Natural killer cell (primary cell): ENCODE data around the gene GALNT7. TPM values are rescaled to one million over a fixed set of nuclear protein-coding genes. Genes with fewer than 3 reads are reported as not detected.

Experiments
- ATAC-seq, 3 donors: fragments of 150-1000 bp in 2 of 3; fragments of 200-7000 bp in 1 of 3; cut with Tn5 transposase; 1 replicate in 1 of 3; 2 replicates in 2 of 3; pipeline ENCODE4 v1.10.0; 2021; ENCODE audit warnings: mild to moderate bottlenecking in 2 of 3, moderate library complexity in 2 of 3
- DNase-seq, 2 donors: peaks; one replicate each; pipeline versions ENCODE4 v3.0.0 to v3.0.0-alpha.2; 2013 to 2021; ENCODE audit warnings: mixed read lengths in 1 of 2
- H3K27ac ChIP-seq: one replicate; pipeline ENCODE4 v1.5.1; 2013; ENCODE audit warnings: mild to moderate bottlenecking, low read length
- H3K27me3 ChIP-seq: one replicate; pipeline ENCODE4 v1.6.1; 2013; ENCODE audit warnings: low read length; ENCODE audit not compliant: control insufficient read depth, insufficient read depth
- H3K36me3 ChIP-seq: one replicate; pipeline ENCODE4 v1.6.1; 2013; ENCODE audit warnings: low read length; ENCODE audit not compliant: control insufficient read depth, insufficient read depth
- H3K4me1 ChIP-seq: one replicate; pipeline ENCODE4 v1.6.1; 2013; ENCODE audit warnings: low read length; ENCODE audit not compliant: control insufficient read depth, insufficient read depth
- H3K4me3 ChIP-seq: one replicate; pipeline ENCODE4 v1.5.1; 2013; ENCODE audit warnings: low read length
- H3K9me3 ChIP-seq: one replicate; pipeline ENCODE4 v1.6.1; 2013; ENCODE audit warnings: low read length; ENCODE audit not compliant: control insufficient read depth, insufficient read depth
- H3K27ac Mint-ChIP-seq, 2 donors: one replicate each; pipeline ENCODE4 v1.8.0; 2022; ENCODE audit warnings: mild to moderate bottlenecking in 2 of 2, mixed read lengths in 2 of 2, moderate library complexity in 1 of 2
- H3K27me3 Mint-ChIP-seq, 2 donors: one replicate each; pipeline ENCODE4 v1.8.0; 2022; ENCODE audit warnings: low read depth in 2 of 2, mixed read lengths in 2 of 2
- H3K36me3 Mint-ChIP-seq: one replicate; pipeline ENCODE4 v1.8.0; 2022; ENCODE audit warnings: mixed read lengths
- H3K4me1 Mint-ChIP-seq, 2 donors: one replicate each; pipeline ENCODE4 v1.8.0; 2022; ENCODE audit warnings: mixed read lengths in 2 of 2
- H3K4me3 Mint-ChIP-seq: one replicate; pipeline ENCODE4 v1.8.0; 2022; ENCODE audit warnings: mild to moderate bottlenecking, moderate library complexity, mixed read lengths
- H3K9me3 Mint-ChIP-seq, 2 donors: one replicate each; pipeline ENCODE4 v1.8.0; 2022; ENCODE audit warnings: mixed read lengths in 2 of 2
- WGBS: methylation state at CpG from one replicate; pipeline ENCODE4 v1.1.7; 2013; ENCODE audit warnings: missing lambda C conversion rate; ENCODE audit not compliant: insufficient coverage; 5-methylcytosine and 5-hydroxymethylcytosine counted together
- intact Hi-C: fragments of 100-400 bp; cut with micrococcal nuclease; formaldehyde crosslinking; loops from one replicate; pipeline ENCODE4 v1.14.2; 2022
- total RNA-seq, 4 donors: library from RNA; stranded (reverse); fragments of 120-200 nt in 1 of 4; gene quantifications; one replicate each; pipeline versions ENCODE4 v1.2.3 to v1.2.4, GENCODE V29; 2013 to 2022
- TF ChIP-seq, protein P1 (sequence below): fragments of 200-600 bp; IDR thresholded peaks from one replicate; pipeline ENCODE4 v1.8.0; 2022; ENCODE audit warnings: antibody characterized with exemption

The GALNT7 gene
- total RNA-seq, 3 donors from 2014 or later (not counting 1 experiment from before 2014, with no cell fraction given): 10.9 to 20.8 (median 15.6) TPM

DNA sequence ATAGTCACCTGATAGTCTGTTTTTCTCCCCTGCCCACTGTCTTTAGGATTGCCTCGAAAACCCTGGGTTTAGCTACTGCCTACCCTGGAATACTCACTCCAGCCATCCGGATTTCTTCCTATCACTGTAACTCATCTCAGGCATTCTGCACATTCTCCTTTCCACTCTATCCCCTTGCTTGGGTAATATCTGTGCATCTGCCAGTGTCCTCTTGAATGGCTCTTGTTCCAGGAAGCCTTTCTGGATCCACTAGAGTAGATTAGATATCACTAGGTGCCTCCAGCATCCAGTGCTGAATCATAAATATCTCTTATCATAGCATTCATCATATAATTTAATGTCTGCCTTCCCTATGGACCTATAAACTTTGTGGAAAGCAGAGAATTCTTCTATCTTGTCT lies 17.1 kb upstream of the GALNT7 start:
- ATAC-seq (no peak), DNase-seq (no peak)
- intact Hi-C loops: no loop called here
- Histone ChIP-seq H3K4me1 (no peaks in the 10 kb centered on the region), H3K4me3 (no peak overlapping the region), H3K27ac (no peak overlapping the region), H3K9me3 (no peaks in the 10 kb centered on the region), H3K27me3 (no peaks in the 10 kb centered on the region), H3K36me3 (no peaks in the 10 kb centered on the region)
- Mint-ChIP-seq H3K27ac (no peak overlapping the region), H3K4me3 (no peak overlapping the region), H3K27me3 (no peaks in the 10 kb centered on the region), H3K4me1 (no peaks in the 10 kb centered on the region), H3K36me3 (no peaks in the 10 kb centered on the region), H3K9me3 (no peaks in the 10 kb centered on the region)
- TF ChIP-seq, protein P1, sequence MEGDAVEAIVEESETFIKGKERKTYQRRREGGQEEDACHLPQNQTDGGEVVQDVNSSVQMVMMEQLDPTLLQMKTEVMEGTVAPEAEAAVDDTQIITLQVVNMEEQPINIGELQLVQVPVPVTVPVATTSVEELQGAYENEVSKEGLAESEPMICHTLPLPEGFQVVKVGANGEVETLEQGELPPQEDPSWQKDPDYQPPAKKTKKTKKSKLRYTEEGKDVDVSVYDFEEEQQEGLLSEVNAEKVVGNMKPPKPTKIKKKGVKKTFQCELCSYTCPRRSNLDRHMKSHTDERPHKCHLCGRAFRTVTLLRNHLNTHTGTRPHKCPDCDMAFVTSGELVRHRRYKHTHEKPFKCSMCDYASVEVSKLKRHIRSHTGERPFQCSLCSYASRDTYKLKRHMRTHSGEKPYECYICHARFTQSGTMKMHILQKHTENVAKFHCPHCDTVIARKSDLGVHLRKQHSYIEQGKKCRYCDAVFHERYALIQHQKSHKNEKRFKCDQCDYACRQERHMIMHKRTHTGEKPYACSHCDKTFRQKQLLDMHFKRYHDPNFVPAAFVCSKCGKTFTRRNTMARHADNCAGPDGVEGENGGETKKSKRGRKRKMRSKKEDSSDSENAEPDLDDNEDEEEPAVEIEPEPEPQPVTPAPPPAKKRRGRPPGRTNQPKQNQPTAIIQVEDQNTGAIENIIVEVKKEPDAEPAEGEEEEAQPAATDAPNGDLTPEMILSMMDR: no peak
- 92% methylated on average over 2 of the region's 2 CpGs for WGBS

- DNase-seq (no peak), ATAC-seq (no peak)
- H3K27ac Mint-ChIP-seq: no peak overlapping the region
- no peaks in the 10 kb centered on the region for H3K36me3 ChIP-seq
- no peaks in the 10 kb centered on the region for H3K27me3 Mint-ChIP-seq
- H3K4me1 ChIP-seq: no peaks in the 10 kb centered on the region
- no peaks in the 10 kb centered on the region for H3K27me3 ChIP-seq
- WGBS: 99% methylated on average over 6 of the region's 6 CpGs
- H3K9me3 ChIP-seq: no peaks in the 10 kb centered on the region
- TF ChIP-seq, protein P1: no peak
- H3K27ac ChIP-seq: no peak overlapping the region
- no peaks in the 10 kb centered on the region for H3K4me1 Mint-ChIP-seq
- no peak overlapping the region for H3K4me3 Mint-ChIP-seq
- intact Hi-C loops: no loop called here
- H3K9me3 Mint-ChIP-seq: no peaks in the 10 kb centered on the region
- H3K36me3 Mint-ChIP-seq: no peaks in the 10 kb centered on the region
- H3K4me3 ChIP-seq: no peak overlapping the region
Measured at GRCh38 chr4:173152104-173152503, 16.5 kb upstream of the GALNT7 start.

GRCh38 chr4:173153445-173153844 lies 15.2 kb upstream of the GALNT7 start:
- Histone ChIP-seq H3K9me3 (no peaks in the 10 kb centered on the region), H3K4me3 (no peak overlapping the region), H3K27ac (no peak overlapping the region), H3K36me3 (no peaks in the 10 kb centered on the region), H3K27me3 (no peaks in the 10 kb centered on the region), H3K4me1 (no peaks in the 10 kb centered on the region)
- Mint-ChIP-seq H3K27me3 (no peaks in the 10 kb centered on the region), H3K4me3 (no peak overlapping the region), H3K27ac (no peak overlapping the region), H3K36me3 (no peaks in the 10 kb centered on the region), H3K9me3 (no peaks in the 10 kb centered on the region), H3K4me1 (no peaks in the 10 kb centered on the region)
- no peak for DNase-seq
- intact Hi-C loops: no loop called here
- WGBS: no CpG with 5 or more reads among the region's 2 CpGs
- TF ChIP-seq, protein P1: no peak
- ATAC-seq: no peak

DNA sequence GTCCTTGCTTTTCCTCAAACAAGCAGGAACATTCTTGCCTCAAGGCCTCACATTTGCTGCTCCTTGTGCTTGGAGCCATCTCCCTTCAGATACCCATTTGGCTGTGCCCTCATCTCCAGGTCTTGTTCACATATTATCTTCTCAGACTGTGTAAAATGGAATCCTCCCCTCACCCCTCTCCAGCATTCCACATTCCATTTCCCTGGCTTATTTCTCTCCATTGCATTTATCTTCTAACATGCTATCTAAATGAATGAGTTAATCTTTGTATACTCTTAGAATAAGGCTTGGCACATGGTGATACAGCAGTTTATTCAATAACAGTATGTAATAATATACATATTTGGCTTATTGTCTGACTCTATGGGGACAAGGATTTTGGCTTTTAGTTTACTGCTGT lies 8.8 kb upstream of the GALNT7 start:
- no peaks in the 10 kb centered on the region for H3K4me1 Mint-ChIP-seq
- Histone ChIP-seq H3K4me3 (no peak overlapping the region), H3K9me3 (no peaks in the 10 kb centered on the region), H3K4me1 (no peaks in the 10 kb centered on the region), H3K27me3 (no peaks in the 10 kb centered on the region), H3K36me3 (no peaks in the 10 kb centered on the region), H3K27ac (no peak overlapping the region)
- DNase-seq (no peak), ATAC-seq (no peak)
- H3K9me3 Mint-ChIP-seq: no peaks in the 10 kb centered on the region
- intact Hi-C loops: no loop called here
- no peaks in the 10 kb centered on the region for H3K36me3 Mint-ChIP-seq
- TF ChIP-seq, protein P1: no peak
- H3K27ac Mint-ChIP-seq: no peak overlapping the region
- H3K4me3 Mint-ChIP-seq: no peak overlapping the region
- no peaks in the 10 kb centered on the region for H3K27me3 Mint-ChIP-seq
